HG03039 (cell line): Measurements from ENCODE around the gene GNG7.
"Not testable (repeated sequence)": the region's sequence is repeated elsewhere in the genome, so short reads cannot be mapped to it uniquely, and the experiment has no call there.

Experiments
- ATAC-seq: cut with Tn5 transposase; IDR thresholded peaks from one replicate; pipeline ENCODE4 v1.9.1; 2021; ENCODE audit warnings: mild to moderate bottlenecking, moderate library complexity; ENCODE audit not compliant: unreplicated experiment

The GNG7 gene

GRCh38 chr19:2543072-2543462 is 159.4 kb downstream of the GNG7 start:
- ATAC-seq: not testable (repeated sequence)

- no peak for ATAC-seq
Measured at GRCh38 chr19:2542341-2543069, 160.0 kb downstream of the GNG7 start.

DNA sequence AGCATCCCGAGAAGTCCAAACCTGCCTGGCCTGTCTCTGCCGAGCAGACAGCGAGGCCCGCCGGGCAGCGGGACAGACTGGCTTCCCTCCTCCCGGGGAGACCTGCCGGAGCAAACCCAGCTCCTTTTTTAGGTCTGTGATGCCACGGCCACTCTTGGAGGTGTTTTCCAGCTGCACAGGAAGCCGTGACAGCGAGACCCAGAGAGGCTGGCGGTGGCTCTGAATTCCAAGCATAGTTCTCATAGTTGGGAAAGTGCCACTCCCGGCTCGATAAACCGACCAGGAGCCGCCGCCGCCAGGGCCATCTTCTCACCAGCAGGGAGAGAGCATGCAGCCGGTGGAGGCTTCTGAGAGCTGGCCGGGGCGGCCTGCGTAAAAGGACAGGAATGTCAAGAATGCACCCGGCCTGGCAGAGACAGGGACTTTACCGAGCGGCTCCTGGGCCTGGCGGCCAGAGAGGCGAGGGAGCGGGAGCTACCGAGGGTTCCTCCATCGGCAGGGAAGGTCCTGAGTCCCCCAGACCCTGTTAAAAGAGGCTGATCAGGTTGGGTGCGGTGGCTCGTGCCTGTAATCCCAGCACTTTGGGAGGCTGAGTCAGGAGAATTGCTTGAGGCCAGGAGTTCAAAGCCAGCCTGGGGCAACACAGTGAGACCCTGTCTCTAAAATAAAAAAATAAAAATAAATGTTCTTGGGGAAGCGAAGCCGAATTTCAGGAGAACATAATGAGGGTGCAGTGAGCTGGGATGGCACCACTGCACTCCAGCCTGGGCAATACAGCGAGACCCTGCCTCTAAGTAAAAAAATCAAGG is 161.6 kb downstream of the GNG7 start:
- no peak for ATAC-seq

DNA sequence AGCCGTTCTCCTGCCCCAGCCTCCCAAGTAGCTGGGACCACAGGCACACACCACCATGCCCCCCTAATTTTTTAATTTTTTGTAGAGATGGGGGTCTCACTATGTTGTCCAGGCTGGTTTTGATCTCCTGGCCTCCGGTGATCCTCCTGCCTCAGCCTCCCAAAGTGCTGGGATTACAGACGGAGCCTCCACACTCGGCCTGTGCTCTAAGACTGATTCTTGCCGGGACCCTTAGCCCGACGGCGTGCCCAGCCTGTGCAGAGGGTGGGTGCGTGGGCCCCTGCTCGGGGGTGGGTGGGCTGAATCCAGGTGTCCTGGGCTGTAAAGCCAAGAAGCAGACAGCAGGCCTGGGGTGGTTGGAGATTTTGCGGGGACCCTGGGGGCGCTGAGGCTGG is 162.2 kb downstream of the GNG7 start:
- ATAC-seq: no peak

DNA sequence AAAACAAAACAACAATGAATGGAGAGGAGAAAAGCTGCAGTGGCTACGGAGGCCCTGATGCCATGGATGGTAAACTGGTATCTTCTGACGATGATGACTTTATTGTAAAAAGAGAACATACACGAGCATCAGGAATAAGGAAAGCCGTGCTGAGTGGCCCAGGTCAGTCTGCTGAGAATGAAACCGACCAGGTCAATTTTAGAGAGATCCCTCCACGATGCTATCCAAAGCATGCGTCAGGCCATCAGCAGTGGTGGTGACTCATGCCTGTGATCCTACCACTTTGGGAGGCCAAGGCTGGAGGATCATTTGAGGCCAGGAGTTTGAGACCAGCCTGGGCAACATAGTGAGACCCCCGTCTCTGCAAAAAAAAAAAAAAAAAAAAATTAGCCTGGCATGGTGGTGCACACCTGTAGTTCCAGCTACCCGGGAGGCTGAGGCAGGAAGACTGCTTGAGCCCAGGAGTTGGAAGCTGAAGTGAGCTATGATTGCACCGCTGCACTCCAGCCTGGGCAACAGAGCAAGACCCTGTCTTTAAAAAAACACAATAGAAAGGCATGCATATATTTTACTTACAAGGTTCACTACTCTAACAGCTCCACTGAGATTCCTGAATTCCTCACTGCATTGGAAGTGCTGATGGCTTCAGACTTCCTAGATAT is 164.3 kb downstream of the GNG7 start:
- no peak for ATAC-seq

GRCh38 chr19:2537584-2537983 is 164.9 kb downstream of the GNG7 start:
- not testable (repeated sequence) for ATAC-seq

DNA sequence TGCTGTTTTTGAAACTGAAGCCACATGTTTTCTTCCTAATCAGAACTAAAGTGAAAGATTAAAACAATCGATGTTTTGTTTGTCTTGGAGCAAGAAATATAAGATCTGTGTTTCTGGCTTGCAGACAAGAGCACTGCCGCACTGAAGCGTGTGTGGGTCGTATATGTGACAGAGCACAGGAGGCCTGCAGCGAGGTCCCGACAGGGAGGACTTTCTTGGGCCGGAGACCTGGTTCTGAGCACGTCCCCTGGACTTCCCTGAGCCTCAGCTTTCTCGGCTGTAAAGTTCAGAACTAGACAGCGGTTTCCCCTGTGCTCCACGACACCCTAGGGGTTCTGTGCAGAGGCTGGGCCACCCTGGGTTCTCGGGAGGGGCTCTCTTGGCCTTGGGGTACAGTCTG is 166.0 kb downstream of the GNG7 start:
- ATAC-seq: no peak

DNA sequence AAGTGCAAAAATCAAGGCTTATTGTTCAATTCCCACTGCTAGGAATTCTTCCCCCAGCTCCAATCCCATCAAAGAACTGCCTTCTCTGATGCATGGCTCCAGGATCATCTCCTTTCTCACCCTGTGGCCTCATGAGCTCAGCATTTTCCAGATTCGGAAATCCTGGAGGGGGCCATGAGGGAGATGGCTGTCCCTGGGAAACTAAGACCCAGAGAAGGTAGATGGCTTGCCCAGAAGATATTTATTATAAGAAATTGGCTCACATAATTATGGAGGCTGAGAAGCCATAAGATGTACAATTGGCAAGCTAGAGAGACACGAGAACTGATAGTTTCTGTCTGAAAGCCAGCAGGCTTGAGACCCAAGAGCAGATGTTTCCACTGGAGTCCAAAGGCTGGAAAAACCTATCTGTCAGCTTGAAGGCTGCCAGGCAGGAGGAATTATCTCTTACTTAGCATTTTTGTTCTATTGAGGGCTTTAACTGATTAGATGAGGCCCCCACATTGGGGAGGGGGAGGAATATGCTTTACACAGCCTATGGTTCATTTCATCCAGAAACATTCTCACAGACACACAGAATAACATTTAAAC is 168.0 kb downstream of the GNG7 start:
- ATAC-seq: no peak

DNA sequence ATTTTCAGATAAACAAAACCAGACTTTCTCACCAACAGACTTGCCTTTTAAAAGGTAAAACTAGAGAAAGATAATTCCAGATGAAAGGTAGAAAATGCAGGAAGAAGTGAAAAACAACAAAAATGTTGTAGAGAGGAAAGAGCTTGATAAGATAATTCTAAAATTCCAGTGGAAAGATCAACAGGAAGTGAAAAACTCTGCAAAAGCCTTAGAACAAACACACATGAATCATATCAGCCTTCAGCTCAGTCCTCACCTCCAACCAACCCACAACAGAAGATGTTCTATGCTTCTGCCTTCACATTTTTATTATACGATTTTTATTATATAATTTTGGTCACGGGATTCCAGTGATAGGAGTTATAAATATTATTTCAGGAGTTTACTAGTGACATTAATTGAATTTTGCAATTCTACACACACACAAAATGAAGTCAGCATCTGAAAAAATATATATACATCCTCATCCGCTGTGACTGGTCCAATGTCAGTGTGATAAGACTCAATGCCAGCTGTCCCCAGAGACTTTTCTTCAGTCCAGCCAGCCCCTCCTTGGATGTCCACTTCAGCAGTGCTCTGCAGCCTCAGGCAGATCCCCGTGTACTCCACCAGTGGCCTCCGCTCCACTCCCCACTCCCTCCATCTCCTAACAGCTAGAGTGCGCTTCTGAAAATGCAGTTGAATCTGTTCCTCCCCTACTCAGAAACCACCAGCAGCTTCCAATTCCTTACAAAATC is 168.6 kb downstream of the GNG7 start:
- ATAC-seq: no peak

DNA sequence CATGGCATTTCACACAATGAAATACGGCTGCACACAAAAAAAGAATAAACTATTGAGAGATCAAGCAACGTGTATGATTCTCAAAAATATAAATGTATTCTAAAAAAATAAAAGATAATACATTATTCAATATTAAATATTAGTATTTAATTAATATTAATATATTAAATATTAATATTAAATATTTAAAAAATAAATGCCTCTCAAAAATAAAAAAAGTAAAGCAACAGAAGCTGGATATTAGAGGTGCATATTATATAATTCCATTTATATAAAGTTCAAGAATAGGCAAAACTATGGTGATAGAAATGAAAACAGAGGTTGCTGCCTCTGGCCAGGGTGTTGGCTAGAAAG is 169.4 kb downstream of the GNG7 start:
- no peak for ATAC-seq

DNA sequence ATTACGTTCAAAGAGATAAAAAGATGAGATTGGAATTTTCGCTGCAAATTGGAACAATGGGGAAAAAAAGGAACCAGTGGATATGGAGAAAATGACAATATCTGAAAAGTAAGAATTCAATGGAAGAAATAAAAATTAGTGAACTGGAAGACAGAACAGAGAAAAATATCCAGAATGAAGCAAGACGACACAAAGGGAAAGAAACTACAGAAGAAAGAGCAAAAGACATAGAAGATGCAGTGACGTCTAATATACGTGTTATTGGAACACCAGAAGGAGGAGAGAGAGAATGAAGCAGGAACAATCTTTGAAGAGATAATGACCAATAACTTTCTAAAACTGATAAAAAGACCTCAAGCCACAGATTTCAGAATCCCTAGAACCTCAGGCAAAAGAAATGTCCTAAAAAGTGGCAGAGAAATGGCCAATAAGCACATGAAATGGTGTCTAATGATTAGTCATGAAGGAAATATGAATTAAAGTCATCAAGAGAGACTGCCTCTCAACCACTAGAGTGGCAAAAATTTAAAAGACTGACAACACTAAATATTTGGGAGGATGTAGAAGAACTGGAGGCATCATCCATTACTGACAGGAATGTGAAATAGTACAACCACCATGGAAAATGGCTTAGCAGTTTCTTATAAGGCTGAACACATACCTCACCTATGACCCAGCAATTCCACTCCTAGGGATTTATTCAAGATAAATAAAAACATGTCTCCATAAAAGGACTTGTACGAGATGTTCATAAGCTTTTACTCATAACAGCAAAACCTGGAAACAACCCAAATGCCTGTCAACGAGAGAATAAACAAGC is 170.0 kb downstream of the GNG7 start:
- no peak for ATAC-seq

DNA sequence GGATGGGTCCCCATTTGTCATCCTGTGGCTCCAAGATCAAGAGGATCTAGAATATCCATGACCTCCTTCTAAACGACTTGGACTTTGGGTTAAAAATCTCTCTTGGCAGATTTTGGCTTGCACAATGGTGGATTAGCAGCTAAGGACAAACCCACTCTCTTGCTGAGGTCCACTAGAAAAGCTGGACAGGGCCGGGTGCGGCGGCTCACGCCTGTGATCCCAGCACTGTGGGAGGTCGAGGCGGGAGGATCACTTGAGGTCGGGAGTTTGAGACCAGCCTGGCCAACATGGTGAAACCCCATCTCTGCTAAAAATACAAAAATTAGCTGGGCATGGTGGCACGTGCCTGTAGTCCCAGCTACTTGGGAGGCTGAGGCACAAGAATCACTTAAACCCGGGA is 172.6 kb downstream of the GNG7 start:
- not testable (repeated sequence) for ATAC-seq

DNA sequence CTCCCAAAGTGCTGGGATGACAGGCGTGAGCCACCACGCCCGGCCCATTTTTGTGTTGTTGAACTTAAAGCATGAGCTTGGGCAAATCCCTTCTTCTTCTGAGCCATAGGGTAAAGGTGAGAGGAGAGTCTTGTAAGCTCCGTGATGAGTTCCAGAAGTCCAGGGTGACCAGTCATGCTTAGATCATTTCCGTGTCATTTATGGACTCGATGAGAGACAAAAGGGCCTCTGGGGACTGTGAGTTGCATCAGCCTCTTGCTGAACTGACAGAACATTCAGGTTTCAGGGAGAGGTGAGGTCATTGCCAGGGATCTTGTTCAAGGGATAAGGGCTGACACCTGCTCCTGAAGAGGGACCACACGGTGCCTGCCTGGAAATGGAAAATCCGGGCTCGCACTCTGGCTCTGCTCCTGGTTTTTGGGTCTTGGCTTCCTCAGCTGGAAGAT is 173.0 kb downstream of the GNG7 start:
- ATAC-seq: no peak

DNA sequence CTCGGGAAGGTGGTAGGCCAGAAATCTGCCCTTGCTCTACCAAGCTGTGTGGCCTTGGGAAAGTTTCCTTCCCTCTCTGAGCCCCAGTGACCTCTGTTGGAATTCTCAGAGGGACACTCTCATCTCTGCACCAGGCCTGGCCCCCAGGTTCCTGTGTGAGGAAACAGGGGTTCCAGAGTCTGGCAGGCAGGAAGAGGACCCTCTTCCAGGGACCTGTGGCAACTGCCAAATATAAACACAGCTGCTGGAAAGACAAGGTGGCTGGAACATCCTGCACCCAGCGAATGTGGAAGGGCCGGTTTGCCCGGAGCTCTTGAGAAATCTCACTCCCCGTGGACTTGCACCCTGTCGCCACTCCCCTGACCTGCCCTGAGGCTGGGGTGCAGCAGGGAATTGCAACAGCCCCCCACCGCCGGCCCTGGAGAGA is 173.8 kb downstream of the GNG7 start:
- ATAC-seq: no peak

- ATAC-seq: no peak
Measured at GRCh38 chr19:2527686-2528085, 174.8 kb downstream of the GNG7 start.

DNA sequence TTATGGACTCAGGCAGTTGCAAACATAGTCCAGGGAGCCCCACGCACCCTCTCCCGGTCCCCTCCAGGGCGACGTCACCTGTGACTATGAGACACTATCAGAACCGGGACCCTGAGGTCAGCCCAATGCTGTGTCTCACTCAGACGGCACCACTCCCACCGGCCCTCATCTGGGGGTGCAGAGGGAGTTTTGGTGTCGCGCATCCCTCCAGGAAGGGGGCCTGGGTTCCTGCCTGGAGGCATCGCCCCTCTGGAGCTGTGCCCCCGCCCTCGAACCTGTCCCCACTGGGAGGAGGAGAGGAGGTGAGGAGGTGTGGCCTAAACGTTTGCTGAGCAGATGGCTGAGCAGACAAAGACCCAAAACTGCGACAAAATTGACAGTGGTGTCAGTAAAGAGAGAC is 175.3 kb downstream of the GNG7 start:
- no peak for ATAC-seq

DNA sequence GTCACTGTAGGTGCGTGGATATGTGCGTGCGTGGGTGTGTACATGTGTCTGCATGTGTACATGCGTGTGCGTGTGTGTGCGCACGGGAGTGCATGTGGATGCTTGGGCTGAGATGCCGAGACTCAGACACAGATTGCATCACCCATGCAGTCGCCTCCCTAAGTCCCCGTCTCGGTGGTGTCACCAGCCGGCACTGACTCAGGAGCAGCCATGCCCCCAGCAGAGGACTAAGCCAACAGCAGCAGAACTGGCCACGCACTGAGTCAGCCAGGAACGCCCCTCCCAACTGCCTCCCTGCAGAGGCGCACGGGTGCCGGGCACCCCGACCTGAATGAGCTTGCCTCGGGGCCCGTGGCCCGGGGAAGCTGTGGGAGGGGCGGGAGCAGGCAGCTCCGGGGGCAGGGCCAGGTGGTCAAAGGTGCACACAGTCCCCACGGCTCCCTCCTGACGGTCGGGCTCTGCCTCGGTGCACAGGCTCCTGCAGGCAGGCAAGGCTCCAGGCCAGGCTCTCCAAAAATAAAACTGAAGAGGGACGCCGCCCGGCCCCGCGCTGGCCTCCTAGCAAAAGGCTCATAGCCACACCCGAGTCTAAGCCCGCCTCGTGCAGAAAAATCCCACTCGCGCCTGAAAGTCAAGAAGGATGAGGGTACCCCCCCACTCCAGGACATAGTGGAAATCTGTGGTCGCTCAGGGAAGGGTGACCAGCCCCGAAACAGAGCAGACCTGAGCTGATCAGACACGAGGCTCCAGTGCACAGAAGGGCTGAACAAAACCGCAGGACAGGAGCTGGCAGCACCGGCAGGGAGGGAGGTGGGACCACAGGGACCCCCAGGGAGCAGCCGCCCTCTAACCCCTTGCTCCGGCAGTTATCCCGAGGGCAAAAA is 177.4 kb downstream of the GNG7 start:
- ATAC-seq: no peak

DNA sequence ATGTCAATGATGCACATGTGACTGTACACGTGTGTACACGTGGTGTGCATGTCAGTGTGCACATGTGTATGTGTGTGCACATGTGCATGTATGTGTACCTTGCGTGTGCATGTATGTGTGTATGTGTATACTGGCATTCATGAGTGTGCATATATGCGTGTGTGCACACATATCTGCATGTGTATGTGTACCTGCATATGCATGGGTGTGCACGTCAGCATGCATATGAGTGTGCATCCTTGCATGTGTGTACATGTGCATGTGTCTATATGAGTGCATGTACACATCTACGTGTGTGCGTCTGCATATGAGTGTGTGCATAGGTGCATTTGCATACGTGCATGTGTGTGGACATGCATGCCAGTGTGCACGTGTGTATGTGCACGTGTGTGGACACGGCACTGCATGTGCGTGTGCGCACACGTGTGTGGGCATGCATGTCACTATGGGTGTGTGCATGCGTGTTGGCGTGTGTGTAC is 178.1 kb downstream of the GNG7 start:
- ATAC-seq: no peak
